Stimulated activated CD4-positive, alpha-beta T cell treated with anti-CD3 and anti-CD28 coated beads, Interleukin-12 subunit alpha, Interleukin-12 subunit beta, amount 100 ng/mL, for 48 hours (primary cell): ENCODE measurements around the gene IRF5.
"Not testable (repeated sequence)": the region's sequence is repeated elsewhere in the genome, so short reads cannot be mapped to it uniquely, and the experiment has no call there.

Source experiments
- DNase-seq, 3 donors: peaks; one replicate each; pipeline ENCODE4 v3.0.0-alpha.2; 2020; ENCODE audit warnings: low read depth in 2 of 3, low spot score in 1 of 3

The IRF5 gene

DNA sequence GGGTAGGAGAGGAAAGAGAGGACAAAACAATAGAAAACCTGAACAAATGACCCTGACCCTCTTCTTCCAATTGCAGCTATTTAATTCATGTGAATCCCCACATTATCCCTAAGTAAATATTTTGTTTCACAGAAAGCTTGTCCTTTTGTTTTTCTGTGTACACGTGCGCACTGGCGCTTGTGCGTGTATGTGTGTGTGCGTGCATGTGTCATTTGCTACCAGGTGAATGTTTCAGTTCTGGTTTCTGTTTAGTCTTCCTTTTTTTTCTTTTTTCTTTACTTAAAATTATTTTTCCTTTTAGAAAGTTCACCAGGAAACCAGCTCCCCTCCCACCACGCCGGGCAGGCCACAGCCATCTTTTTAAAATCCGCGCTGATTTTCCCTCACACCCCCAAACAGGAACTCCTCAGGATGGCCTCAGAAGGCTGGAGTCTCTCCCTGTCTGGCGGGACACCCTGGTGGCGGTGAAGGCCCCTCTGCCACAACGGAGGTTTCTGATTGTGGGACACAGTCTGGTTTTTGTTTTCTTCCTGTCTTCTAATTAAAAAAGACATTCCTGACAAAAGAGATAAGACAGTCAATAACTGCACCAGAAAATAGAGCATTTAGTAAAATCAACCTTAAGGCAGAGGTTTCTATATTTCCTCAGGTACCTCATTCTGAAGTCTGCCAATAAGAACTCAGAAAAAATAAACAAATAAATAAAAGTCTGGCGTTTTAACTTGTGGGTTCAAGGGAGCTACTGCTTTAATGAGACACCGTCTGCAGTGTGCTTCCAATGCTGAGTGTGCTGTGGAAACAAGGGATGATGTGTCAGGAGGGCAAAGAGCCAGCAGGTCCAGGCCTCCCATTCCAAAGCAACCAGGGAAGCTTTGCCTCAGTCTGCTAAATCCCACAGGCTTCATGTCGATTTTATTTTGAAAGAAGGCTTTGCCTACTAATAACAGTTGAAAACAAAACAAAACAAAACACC, 17.4 kb downstream of the IRF5 start:
- no peak for DNase-seq

DNA sequence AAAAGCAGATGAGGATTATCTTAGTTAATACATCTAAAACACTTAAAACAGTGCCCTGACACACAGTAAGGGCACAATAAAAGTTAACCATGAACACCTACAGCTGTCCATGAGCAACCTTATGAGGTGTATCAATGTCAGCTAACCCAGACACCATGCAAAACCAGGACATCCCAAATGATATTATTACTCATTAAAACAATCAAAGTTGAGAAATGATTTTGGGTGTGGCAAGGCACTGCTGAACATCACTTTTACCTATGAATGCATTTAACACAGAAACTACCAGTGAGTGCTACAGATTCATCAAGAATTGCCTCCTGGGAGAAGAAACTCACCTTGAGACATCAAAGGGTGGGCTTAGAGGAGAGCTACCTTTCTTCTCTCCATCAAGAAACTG, 18.3 kb downstream of the IRF5 start:
- no peak for DNase-seq

DNA sequence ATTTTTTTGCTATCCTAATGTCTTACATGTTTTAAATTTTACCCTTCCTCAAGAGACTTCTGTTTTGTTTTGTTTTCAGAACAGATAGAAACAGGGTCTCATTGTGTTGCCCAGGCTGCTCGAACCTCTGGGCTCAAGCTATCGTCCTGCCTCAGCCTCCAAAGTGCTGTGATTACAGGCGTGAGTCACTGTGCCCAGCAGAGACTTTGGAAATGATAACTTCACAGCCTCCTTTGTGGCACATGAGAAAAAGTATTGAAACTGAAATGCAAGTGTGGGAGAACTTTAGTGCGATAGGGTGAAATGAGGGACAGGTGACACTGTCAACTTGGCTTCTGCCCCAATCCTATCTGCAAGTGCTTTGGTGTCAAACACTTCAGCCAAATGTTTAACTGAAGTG, 21.6 kb downstream of the IRF5 start:
- DNase-seq, result no peak

DNA sequence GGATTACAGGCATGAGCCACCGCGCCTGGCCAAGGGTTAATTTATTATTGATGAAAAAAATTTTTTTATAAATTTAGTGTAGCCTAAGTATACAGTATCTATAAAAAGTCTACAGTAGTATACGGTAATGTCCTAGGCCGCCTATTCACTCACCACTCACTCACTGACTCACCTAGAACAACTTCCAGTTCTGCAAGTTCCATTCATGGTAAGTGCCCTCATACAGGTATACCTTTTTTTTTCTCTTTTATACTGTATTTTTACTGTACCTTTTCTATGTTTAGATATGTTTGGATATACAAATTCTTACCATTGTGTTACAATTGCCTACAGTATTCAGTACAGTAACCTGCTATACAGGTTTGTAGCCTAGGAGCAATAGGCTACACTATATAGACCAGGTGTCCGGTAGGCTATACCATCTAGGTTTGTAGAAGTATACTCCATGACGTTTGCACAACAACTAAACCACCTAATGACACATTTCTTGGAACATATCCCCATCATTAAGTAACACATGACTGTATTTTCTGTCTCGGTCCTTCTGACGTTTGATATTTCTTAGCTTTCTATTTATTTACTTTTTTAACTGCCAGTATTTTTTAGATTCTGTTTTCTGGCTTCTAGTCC, 23.4 kb downstream of the IRF5 start:
- no peak for DNase-seq

DNA sequence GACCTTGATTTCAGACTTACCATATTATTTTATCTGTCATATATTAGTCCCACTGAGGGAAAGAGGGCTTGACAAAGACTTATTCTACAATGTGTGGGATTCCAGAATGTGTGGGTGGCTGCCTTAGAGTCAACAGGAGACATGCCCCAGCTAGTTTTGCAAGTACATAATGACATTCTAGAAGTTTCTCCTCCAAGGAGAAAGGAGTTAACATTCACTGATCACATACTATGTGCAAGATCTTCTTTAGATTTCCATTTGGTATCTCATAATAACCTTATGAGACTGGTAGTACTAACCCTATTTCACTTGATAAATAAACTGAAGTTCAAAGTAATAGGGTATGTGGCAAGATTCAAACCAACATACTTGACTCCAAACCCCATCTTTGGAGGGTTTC, 25.2 kb downstream of the IRF5 start:
- DNase-seq, result no peak

DNA sequence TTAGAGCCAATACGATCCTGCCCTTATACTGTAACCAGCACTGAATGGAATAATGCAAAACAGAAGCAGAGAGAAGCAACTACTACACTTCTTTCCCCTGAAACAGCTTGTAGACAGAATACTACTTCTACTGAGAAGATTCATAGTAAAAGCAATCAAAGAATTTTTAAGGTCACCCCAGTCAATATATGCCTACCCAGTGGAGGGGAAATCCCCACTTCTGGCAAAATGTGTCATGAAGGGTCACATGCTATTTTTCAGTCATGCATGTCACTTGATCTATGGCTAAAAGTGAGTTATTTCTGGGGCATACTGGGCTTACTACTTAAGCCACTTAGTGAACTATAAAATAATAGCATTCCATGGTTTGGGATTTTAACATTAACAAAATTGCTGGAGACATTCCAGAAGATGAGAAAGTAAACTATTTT, 25.6 kb downstream of the IRF5 start:
- peak in 1 of 3 donors; percentile 56 for DNase-seq

DNA sequence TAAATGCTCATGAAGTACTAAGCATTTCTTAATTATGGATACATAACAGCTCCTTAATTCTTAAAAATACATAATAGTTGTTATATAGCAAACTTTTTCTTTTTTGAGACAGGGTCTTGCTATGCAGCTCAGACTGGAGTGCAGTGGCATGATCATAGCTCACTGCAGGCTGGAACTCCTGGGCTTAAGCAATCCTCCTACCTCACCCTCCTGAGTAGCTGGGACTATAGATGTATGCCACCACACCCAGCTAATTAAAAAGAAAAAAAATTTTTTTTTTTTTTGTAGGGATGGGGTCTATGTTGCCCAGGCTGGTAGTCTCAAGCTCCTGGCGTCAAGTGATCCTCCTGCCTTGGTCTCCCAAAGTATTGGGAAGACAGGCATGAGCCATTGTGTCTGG, 30.9 kb downstream of the IRF5 start:
- DNase-seq, result no peak

DNA sequence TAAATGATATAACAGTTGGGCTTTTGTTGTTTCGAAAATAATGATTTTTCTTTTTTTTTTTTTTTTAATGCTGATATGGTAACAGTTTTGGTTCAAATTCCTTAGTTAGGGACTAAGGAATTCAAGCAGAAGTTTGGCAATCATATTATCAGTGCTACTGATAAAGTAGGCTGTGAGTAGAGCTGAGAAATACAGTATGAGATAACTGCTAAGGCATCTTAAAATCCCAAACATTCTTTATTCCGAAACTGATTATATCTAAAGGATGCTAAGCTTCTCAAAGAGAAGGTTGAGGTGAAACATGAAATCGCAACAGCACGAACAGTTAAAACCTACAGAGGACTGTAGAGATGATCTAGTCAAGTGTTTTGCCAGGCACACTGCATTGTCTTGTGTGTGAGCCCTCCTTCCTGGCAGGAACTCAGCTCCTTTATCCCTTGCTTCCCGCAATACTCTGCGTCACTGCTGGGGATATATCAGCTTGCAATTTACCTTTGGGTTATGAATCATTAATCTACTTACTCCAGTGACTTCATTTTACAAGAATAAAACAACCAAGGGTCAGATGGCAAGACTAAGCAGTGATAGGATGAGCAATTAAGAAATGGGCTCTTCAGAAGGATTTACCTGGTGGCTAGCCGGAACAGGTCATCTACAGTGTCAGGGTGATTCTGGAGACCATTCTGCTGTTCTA, 36.7 kb downstream of the IRF5 start:
- DNase-seq, result no peak

DNA sequence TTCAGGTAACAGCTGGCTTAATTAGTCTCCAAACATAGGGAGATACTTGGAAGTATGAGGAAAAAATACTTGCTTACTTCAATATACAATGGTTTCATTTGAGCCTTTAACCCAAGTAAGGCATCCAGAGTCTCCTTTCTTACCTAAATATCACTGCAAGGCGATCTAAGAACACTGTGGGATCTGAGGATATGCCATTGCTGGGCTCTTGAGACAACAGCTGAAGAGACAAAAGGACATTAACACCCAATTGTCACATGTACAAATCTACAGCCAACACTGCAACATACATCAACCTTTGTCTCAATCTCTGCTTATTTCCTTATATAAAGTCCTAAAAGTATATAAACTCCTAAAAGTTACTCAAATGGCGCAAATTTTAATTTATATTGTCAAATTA, 44.4 kb downstream of the IRF5 start:
- no peak for DNase-seq

DNA sequence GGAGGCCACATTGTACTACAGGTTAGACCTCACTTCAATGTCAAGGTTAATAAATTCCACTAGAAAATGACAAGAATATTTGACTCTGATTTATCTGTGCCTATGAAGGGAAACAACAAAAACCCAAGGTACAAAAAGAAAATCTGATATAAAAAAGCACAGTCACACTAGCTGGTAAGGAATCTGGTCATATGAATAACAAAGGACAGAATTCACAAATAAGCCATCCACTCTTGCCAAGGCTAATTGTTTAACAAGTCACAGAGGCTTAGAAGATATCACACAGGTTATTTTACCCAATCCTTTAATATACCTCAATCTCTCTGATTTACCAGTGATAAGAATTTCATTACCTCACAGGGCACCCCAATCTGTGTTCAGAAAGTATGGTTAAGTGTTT, 47.9 kb downstream of the IRF5 start:
- no peak for DNase-seq

DNA sequence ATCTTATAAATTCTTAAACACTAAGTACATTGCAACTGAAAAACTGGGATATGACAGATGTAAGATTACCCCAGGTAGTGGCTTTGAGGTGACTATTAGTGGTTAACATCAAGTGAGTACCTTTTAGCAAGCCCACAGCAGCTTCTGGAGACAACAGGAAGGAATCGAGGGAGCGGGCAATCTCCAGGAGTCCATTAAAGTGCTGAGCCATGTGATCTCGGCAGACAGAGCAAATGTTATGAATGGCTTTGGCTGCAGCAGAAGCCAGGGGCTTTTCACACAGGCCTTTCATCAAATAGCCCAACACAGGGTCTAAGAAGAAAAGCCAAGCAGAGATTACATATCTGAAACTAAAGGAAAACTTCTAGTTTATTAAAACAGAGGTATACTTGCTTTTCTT, 48.9 kb downstream of the IRF5 start:
- DNase-seq, result no peak

DNA sequence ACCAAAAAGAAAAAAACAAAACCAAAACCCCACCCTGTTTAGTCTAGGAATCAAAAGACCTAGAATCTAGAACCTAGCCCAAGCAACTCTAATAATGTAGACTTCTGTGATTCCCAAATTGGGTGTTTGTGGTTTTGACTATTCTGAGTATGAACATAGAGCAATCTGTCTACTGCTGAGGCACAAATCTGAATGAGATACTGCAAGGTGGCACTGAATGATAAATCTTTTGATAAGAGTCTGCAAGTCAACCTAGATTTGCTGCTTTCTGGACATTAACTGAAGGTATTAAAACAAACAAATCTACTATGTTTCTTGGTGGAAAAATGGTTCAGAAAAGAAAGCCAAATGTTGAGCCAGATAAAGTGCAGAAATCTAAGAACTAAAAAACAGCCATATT, 50.6 kb downstream of the IRF5 start:
- no peak for DNase-seq

DNA sequence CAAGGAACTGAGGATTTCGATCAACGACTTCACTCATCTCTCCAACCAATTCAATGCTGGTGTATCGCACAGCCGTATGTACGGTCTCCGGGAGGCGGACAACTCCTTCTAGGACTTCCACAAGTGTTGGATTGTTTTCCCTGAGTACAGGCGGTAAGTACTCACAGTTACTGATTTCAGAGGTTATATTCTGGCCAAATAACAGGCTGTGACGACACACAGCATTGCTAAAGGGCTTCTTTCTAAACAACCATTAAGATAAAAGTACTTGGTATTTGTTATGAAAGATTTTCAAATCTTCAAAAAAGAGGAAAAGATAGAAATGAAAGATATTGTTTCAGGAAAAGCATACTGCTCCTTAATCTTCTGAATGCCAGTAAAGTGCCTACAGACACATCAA, 52.2 kb downstream of the IRF5 start:
- DNase-seq, result no peak

DNA sequence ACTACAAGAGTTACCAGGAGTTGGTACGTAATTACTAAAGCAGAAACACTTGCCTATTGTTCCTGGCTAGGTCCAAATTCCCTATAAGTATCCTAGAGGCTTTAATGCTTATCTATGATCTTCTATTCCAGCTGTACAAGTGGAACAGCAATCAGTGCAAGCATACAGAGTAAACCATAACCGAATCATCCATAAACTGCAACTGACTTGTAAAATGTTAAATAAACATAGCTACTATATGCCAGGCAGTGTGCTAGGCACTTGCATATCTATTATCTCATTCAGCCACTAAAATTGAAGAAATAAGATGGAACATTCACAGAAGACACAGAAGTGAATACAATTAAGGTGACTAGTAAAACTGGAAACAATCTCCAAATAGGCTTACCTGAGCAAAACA, 55.7 kb downstream of the IRF5 start:
- no peak for DNase-seq

DNA sequence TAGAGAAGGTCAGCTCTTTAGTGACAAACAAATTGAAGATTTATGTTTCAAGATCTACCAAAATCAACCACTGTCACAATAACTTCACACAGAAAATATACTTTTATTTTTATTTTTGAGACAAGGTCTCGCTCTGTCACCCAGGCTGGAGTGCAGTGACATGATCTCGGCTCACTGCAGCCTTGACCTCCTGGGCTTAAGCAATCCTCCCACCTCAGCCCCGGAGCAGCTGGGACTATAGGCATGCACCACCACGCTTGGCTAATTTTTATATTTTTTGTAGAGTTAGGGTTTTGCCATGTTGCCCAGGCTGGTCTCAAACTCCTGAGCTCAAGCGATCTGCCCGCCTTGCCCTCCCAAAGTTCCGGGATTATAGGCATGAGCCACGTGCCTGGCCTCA, 56.8 kb downstream of the IRF5 start:
- DNase-seq, result not testable (repeated sequence)

DNA sequence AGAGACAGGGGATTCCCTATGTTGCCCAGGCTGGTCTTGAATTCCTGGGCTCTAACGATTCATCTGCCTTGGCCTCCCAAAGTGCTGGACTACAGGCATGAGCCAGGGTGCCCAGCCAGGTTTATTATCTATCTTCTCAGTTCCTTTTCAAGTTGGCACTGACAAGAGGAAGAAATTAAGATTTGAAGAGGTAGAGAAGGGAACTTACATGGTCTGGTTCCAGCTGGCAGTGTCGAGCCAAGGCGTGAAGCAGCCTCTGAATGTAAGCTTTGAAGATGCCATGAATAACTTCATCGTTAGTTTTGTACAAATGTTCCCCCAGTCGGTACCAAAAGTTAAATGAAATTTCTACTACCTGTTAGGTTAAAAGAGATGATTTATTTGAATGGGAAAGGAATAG, 59.5 kb downstream of the IRF5 start:
- DNase-seq, result no peak
